Chondrocyte (in vitro differentiated cells): ENCODE data around the gene JTB. TPM values are rescaled to one million over a fixed set of nuclear protein-coding genes. Genes with fewer than 3 reads are reported as not detected.

Source experiments
- DNase-seq: peaks from one replicate; pipeline ENCODE4 v3.0.0; 2021; ENCODE audit warnings: mixed read lengths, low spot score
- H3K27ac Mint-ChIP-seq: one replicate; pipeline ENCODE4 v1.8.0; 2021; ENCODE audit warnings: mild to moderate bottlenecking, moderate library complexity, mixed read lengths; ENCODE audit not compliant: unreplicated experiment
- H3K27me3 Mint-ChIP-seq: 2 replicates; pipeline ENCODE4 v1.8.0; 2021; ENCODE audit warnings: low read depth, mixed read lengths
- H3K36me3 Mint-ChIP-seq: 2 replicates; pipeline ENCODE4 v1.8.0; 2021; ENCODE audit warnings: low read depth, mixed read lengths
- H3K4me1 Mint-ChIP-seq: 2 replicates; pipeline ENCODE4 v1.8.0; 2021; ENCODE audit warnings: low read depth, mild to moderate bottlenecking, mixed read lengths
- H3K4me3 Mint-ChIP-seq: one replicate; pipeline ENCODE4 v1.8.0; 2021; ENCODE audit warnings: mild to moderate bottlenecking, moderate library complexity, mixed read lengths; ENCODE audit not compliant: unreplicated experiment
- H3K9me3 Mint-ChIP-seq: 2 replicates; pipeline ENCODE4 v1.8.0; 2021; ENCODE audit warnings: low read depth, mixed read lengths
- CTCF ChIP-seq: fragments of 200-600 bp; sonication (generic); IDR thresholded peaks from 2 replicates; pipeline ENCODE4 v1.5.0; 2021; ENCODE audit warnings: antibody characterized with exemption, mild to moderate bottlenecking, moderate library complexity
- total RNA-seq: library from RNA; stranded (reverse); gene quantifications from 3 replicates; pipeline ENCODE4 v1.2.1, GENCODE V29; 2021

JTB gene
- total RNA-seq, 1 donor from 2014 or later = 128 TPM

GRCh38 chr1:153973525-153973924 is 3.9 kb downstream of the JTB start:
- no peak overlapping the region for H3K4me3 Mint-ChIP-seq
- DNase-seq = no peak
- H3K27ac Mint-ChIP-seq = no peak overlapping the region
- H3K27me3 Mint-ChIP-seq = no peaks in the 10 kb centered on the region
- no peaks in the 10 kb centered on the region for H3K9me3 Mint-ChIP-seq
- peaks cover 11% of the 10 kb centered on the region for H3K36me3 Mint-ChIP-seq
- no peak for TF ChIP-seq CTCF
- H3K4me1 Mint-ChIP-seq = peaks cover 24% of the 10 kb centered on the region

DNA sequence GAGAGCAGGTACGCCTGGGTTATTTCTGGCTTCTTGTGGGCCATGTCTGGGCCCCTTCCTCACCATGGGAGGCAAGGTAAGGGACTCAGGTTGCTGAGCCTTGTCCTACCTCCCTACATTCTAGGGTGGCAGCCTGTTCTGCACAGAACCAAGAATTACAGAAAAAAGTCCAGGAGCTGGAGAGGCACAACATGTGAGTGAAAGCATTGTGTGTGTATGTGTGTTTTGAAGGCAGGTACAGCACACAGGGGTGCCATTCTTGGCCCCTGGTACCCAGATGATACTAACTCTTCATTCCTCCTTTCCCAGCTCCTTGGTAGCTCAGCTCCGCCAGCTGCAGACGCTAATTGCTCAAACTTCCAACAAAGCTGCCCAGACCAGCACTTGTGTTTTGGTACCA is 4.4 kb downstream of the JTB start:
- H3K4me3 Mint-ChIP-seq = no peak overlapping the region

GRCh38 chr1:153970346-153970745 is 7.1 kb downstream of the JTB start:
- no peak for DNase-seq
- no peak overlapping the region for H3K27ac Mint-ChIP-seq
- no peaks in the 10 kb centered on the region for H3K9me3 Mint-ChIP-seq
- peaks cover 5% of the 10 kb centered on the region for H3K36me3 Mint-ChIP-seq
- H3K4me3 Mint-ChIP-seq = no peak overlapping the region
- H3K4me1 Mint-ChIP-seq = peaks cover 28% of the 10 kb centered on the region
- no peaks in the 10 kb centered on the region for H3K27me3 Mint-ChIP-seq
- no peak for TF ChIP-seq CTCF

More for the DNA sequence above, 4.4 kb downstream of the JTB start:
- Mint-ChIP-seq H3K9me3 (no peaks in the 10 kb centered on the region), H3K4me1 (peaks cover 23% of the 10 kb centered on the region), H3K27ac (no peak overlapping the region), H3K36me3 (peaks cover 11% of the 10 kb centered on the region), H3K27me3 (no peaks in the 10 kb centered on the region)
- no peak for DNase-seq
- no peak for TF ChIP-seq CTCF

GRCh38 chr1:153968972-153969371 is 8.5 kb downstream of the JTB start:
- H3K27me3 Mint-ChIP-seq = no peaks in the 10 kb centered on the region
- no peaks in the 10 kb centered on the region for H3K36me3 Mint-ChIP-seq
- H3K4me3 Mint-ChIP-seq = no peak overlapping the region
- no peak overlapping the region for H3K27ac Mint-ChIP-seq
- no peak for DNase-seq
- peaks cover 37% of the 10 kb centered on the region for H3K4me1 Mint-ChIP-seq
- no peak for TF ChIP-seq CTCF
- no peaks in the 10 kb centered on the region for H3K9me3 Mint-ChIP-seq

DNA sequence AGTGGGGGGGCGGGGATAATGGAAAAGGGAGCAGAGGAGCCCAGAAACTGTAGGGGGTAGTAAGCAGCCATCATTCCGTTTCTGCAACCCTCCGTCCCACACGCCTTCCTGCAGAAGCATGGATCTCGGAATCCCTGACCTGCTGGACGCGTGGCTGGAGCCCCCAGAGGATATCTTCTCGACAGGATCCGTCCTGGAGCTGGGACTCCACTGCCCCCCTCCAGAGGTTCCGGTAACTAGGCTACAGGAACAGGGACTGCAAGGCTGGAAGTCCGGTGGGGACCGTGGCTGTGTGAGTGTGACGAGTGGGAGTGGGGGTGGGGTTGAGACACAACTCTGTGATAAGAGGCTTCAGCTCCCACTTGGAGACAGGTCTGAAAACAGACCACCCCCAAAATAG is 9.1 kb downstream of the JTB start:
- H3K4me3 Mint-ChIP-seq = peak overlapping the region; percentile 95
- H3K9me3 Mint-ChIP-seq = no peaks in the 10 kb centered on the region
- peak overlapping the region; percentile 98 for H3K27ac Mint-ChIP-seq
- TF ChIP-seq CTCF = no peak
- H3K27me3 Mint-ChIP-seq = no peaks in the 10 kb centered on the region
- peaks cover 43% of the 10 kb centered on the region for H3K4me1 Mint-ChIP-seq
- DNase-seq = no peak
- H3K36me3 Mint-ChIP-seq = no peaks in the 10 kb centered on the region
